Thyroid gland (tissue), 4 donors: ENCODE measurements around the gene INO80.

Source experiments
- POLR2A ChIP-seq, 2 donors: fragments of 450-650 bp; IDR thresholded peaks; one replicate each; pipeline ENCODE4 v1.6.1; 2017; ENCODE audit warnings: antibody characterized with exemption in 2 of 2, mild to moderate bottlenecking in 2 of 2, moderate library complexity in 1 of 2
- TF ChIP-seq, protein P1 (sequence below), 6 experiments: fragments of 200-600 bp in 3 of 6; fragments of 450-650 bp in 3 of 6; sonication (generic) in 3 of 6; IDR thresholded peaks; one replicate each; pipeline ENCODE4 v1.5.1; 2016 to 2019; ENCODE audit warnings: antibody characterized with exemption in 6 of 6, mild to moderate bottlenecking in 2 of 6, inconsistent platforms in 1 of 6, moderate library complexity in 1 of 6

DNA sequence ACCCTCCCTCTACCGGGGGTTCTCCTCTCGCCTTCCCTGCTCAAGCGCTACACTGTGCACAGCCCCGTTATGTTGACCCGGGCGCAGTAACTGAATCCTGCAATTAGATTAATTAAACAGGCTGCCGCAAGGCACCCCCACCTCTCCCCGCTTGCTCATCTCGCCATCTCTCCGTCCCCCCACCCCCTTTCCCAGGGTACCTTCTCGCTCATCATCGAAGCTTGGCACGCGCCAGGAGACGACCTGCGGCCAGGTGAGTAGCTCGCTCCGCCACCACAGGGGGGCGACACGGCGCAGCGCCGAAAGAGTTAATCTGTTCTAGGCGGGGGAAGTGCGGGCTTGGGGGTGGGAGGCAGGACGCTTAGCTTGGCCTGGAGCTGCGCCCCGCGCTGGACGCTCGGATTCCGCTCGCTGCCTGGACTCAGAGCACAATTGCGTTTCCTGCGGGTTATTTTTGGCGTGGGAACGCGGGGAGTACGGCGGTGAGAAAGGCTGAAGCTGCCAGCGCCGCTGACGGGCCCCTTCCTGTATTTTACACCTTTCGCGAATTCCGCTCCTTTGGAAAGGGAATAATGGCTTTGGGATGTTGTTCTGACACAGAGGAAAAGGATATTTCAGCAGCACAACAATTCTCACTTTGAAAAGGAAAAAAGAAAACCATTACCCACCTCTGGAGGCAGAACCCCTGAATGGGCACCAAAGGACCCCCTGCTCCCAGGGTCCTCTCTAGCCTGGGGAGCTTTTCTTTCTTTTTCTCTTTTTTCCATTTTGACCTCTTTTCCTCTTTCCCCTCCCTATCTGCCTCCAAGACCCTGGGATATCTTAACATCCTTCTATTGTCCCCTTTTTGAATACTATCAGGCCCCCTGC, 185.4 kb downstream of the INO80 start:
- no peak for TF ChIP-seq POLR2A (IDR thresholded peaks at IDR 0.05)
- TF ChIP-seq, protein P1, sequence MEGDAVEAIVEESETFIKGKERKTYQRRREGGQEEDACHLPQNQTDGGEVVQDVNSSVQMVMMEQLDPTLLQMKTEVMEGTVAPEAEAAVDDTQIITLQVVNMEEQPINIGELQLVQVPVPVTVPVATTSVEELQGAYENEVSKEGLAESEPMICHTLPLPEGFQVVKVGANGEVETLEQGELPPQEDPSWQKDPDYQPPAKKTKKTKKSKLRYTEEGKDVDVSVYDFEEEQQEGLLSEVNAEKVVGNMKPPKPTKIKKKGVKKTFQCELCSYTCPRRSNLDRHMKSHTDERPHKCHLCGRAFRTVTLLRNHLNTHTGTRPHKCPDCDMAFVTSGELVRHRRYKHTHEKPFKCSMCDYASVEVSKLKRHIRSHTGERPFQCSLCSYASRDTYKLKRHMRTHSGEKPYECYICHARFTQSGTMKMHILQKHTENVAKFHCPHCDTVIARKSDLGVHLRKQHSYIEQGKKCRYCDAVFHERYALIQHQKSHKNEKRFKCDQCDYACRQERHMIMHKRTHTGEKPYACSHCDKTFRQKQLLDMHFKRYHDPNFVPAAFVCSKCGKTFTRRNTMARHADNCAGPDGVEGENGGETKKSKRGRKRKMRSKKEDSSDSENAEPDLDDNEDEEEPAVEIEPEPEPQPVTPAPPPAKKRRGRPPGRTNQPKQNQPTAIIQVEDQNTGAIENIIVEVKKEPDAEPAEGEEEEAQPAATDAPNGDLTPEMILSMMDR (IDR thresholded peaks at IDR 0.05), result peak; percentile 17 to 49 (median 30)
